Mesenchymal stem cell (in vitro differentiated cells and primary cell): ENCODE results near the gene CREB3L1. TPM values are rescaled to one million over a fixed set of nuclear protein-coding genes. Genes with fewer than 3 reads are reported as not detected.

Experiments used
- DNase-seq: peaks from one replicate; pipeline ENCODE4 v3.0.0-alpha.2; 2013
- H2AFZ ChIP-seq: one replicate; pipeline ENCODE4 v1.6.1; 2013; ENCODE audit warnings: low read depth, mild to moderate bottlenecking, control low read depth, inconsistent platforms, low read length, moderate library complexity
- H2AK5ac ChIP-seq: 2 replicates; pipeline ENCODE4 v1.6.1; 2013; ENCODE audit warnings: low read length, moderate library complexity, mild to moderate bottlenecking, inconsistent platforms; ENCODE audit not compliant: severe bottlenecking
- H2BK120ac ChIP-seq: one replicate; pipeline ENCODE4 v1.6.1; 2013; ENCODE audit warnings: low read depth, mild to moderate bottlenecking, inconsistent platforms, low read length, moderate library complexity
- H2BK12ac ChIP-seq, 2 experiments: one replicate each; pipeline ENCODE4 v1.6.1; 2013; ENCODE audit warnings: inconsistent platforms in 2 of 2, low read length in 2 of 2, mild to moderate bottlenecking in 2 of 2, moderate library complexity in 2 of 2, control low read depth in 1 of 2
- H2BK15ac ChIP-seq: one replicate; pipeline ENCODE4 v1.6.1; 2013; ENCODE audit warnings: mild to moderate bottlenecking, low read depth, inconsistent platforms; ENCODE audit not compliant: poor library complexity, severe bottlenecking
- H2BK5ac ChIP-seq: 2 replicates; pipeline ENCODE4 v1.6.1; 2013; ENCODE audit warnings: low read depth, mild to moderate bottlenecking, low read length, control low read depth, inconsistent platforms; ENCODE audit not compliant: poor library complexity, severe bottlenecking
- H3K14ac ChIP-seq, 2 experiments: one replicate each; pipeline ENCODE4 v1.6.1; 2013; ENCODE audit warnings: inconsistent platforms in 2 of 2, low read length in 2 of 2, control low read depth in 1 of 2, mild to moderate bottlenecking in 1 of 2, moderate library complexity in 1 of 2
- H3K18ac ChIP-seq, 2 experiments: one replicate each; pipeline ENCODE4 v1.6.1; 2013; ENCODE audit warnings: inconsistent platforms in 2 of 2, low read length in 2 of 2, control low read depth in 1 of 2, low read depth in 1 of 2, mild to moderate bottlenecking in 1 of 2
- H3K23ac ChIP-seq, 2 experiments: one replicate each; pipeline ENCODE4 v1.6.1; 2013; ENCODE audit warnings: inconsistent platforms in 2 of 2, low read length in 2 of 2, mild to moderate bottlenecking in 2 of 2, moderate library complexity in 2 of 2, control low read depth in 1 of 2
- H3K27ac ChIP-seq: 2 replicates; pipeline ENCODE4 v1.5.1; 2013; ENCODE audit warnings: mild to moderate bottlenecking, moderate library complexity, low read length, control low read depth, inconsistent platforms; ENCODE audit not compliant: poor library complexity, severe bottlenecking
- H3K27me3 ChIP-seq, 2 experiments: 2 replicates each; pipeline versions ENCODE4 v1.6.1 to v1.7.0; 2013; ENCODE audit warnings: low read length in 2 of 2, mild to moderate bottlenecking in 2 of 2, moderate library complexity in 2 of 2, control low read depth in 1 of 2, inconsistent platforms in 1 of 2; ENCODE audit not compliant: control insufficient read depth in 1 of 2, insufficient read depth in 1 of 2
- H3K36me3 ChIP-seq, 2 experiments: 2 replicates each; pipeline versions ENCODE4 v1.6.1 to v1.7.0; 2013; ENCODE audit warnings: low read length in 2 of 2, control low read depth in 1 of 2, inconsistent platforms in 1 of 2, low read depth in 1 of 2, mild to moderate bottlenecking in 1 of 2; ENCODE audit not compliant: insufficient read depth in 2 of 2, control insufficient read depth in 1 of 2
- H3K4ac ChIP-seq, 2 experiments: one replicate each; pipeline ENCODE4 v1.6.1; 2013; ENCODE audit warnings: inconsistent platforms in 2 of 2, low read length in 2 of 2, mild to moderate bottlenecking in 2 of 2, moderate library complexity in 2 of 2, control low read depth in 1 of 2, low read depth in 1 of 2
- H3K4me1 ChIP-seq: 2 replicates; pipeline ENCODE4 v1.6.1; 2013; ENCODE audit warnings: low read depth, low read length, control low read depth; ENCODE audit not compliant: control insufficient read depth, insufficient read depth
- H3K4me2 ChIP-seq: 2 replicates; pipeline ENCODE4 v1.6.1; 2013; ENCODE audit warnings: low read length, mild to moderate bottlenecking, inconsistent platforms; ENCODE audit not compliant: poor library complexity, severe bottlenecking
- H3K4me3 ChIP-seq, 2 experiments: 2 replicates each; pipeline versions ENCODE4 v1.5.1 to v1.7.0; 2013; ENCODE audit warnings: low read length in 2 of 2, mild to moderate bottlenecking in 2 of 2, control low read depth in 1 of 2, low read depth in 1 of 2; ENCODE audit not compliant: insufficient read depth in 1 of 2
- H3K79me1 ChIP-seq: replicated peaks from 2 replicates; pipeline ENCODE4 v1.6.1; 2013; ENCODE audit warnings: mild to moderate bottlenecking, control low read depth, low read length, inconsistent platforms; ENCODE audit not compliant: poor library complexity, severe bottlenecking
- H3K9ac ChIP-seq: 2 replicates; pipeline ENCODE4 v1.7.0; 2013; ENCODE audit warnings: mild to moderate bottlenecking, low read length, moderate library complexity
- H3K9me3 ChIP-seq: 2 replicates; pipeline ENCODE4 v1.7.0; 2013; ENCODE audit warnings: mild to moderate bottlenecking, low read length; ENCODE audit not compliant: control insufficient read depth
- H4K8ac ChIP-seq: one replicate; pipeline ENCODE4 v1.6.1; 2013; ENCODE audit warnings: inconsistent platforms, mild to moderate bottlenecking, low read length, moderate library complexity
- H4K91ac ChIP-seq: one replicate; pipeline ENCODE4 v1.6.1; 2013; ENCODE audit warnings: mild to moderate bottlenecking, low read length, inconsistent platforms
- WGBS: methylation state at CpG from one replicate; pipeline ENCODE4 v1.1.7; 2013; ENCODE audit warnings: mixed read lengths; 5-methylcytosine and 5-hydroxymethylcytosine counted together
- polyA plus RNA-seq, 2 experiments: library from polyadenylated mRNA; stranded (reverse); fragments of 200-250 nt; gene quantifications; one replicate each; pipeline ENCODE4 v1.2.3, GENCODE V29; 2013

CREB3L1 gene
- 223 TPM for polyA plus RNA-seq (2013, experiment 1 of 2)
- polyA plus RNA-seq (2013, experiment 2 of 2) = 217 TPM

GRCh38 chr11:46277622-46278386 is at the start of gene CREB3L1:
Gene CREB3L1, plus strand, starts transcription at chr11:46277662. Its CDS starts 450 bp downstream, at chr11:46278112.
- WGBS = 1% methylated on average over 50 of the region's 61 CpGs

DNA sequence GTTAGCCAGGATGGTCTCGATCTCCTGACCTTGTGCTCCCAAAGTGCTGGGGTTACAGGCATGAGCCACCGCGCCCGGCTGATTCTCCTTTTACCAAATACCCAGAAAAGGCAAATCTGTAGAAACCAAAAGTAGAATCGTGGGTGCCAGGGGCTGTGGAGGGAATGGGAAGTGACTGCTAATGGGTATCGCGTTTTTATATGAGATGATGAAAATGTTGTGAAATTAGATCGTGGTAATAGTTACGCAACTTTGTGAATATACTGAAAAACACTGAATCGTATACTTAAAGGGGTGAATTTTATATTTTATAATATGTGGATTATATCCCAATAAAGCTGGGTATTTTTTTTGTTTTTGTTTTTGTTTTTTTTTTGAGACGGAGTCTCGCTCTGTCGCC is 48.2 kb upstream of the CREB3L1 start:
- H3K4me1 ChIP-seq = no peaks in the 10 kb centered on the region
- no peak overlapping the region for H3K4me2 ChIP-seq
- H2AFZ ChIP-seq = no peak overlapping the region
- no peak overlapping the region for H3K9ac ChIP-seq
- DNase-seq = no peak
- H2AK5ac ChIP-seq = no peak overlapping the region
- 89% methylated on average over 10 of the region's 13 CpGs for WGBS
- no peaks in the 10 kb centered on the region for H3K27me3 ChIP-seq
- no peak overlapping the region for H3K4me3 ChIP-seq
- H4K91ac ChIP-seq = no peak overlapping the region
- no peak overlapping the region for H3K18ac ChIP-seq
- H3K14ac ChIP-seq = no peak overlapping the region
- no peaks in the 10 kb centered on the region for H3K9me3 ChIP-seq
- H4K8ac ChIP-seq = no peak overlapping the region
- H3K36me3 ChIP-seq = no peaks in the 10 kb centered on the region
- H2BK120ac ChIP-seq = no peak overlapping the region
- H3K4ac ChIP-seq = no peak overlapping the region
- no peak overlapping the region for H2BK12ac ChIP-seq
- H2BK5ac ChIP-seq = no peak overlapping the region
- no peaks in the 10 kb centered on the region for H3K79me1 ChIP-seq
- H3K27ac ChIP-seq = no peak overlapping the region
- no peak overlapping the region for H3K23ac ChIP-seq
- H2BK15ac ChIP-seq = no peak overlapping the region

More at GRCh38 chr11:46277622-46278386, at the start of gene CREB3L1:
- Histone ChIP-seq H2BK5ac (peak within 1 kb of the TSS; percentile 47), H2AFZ (no peak within 1 kb of the TSS), H3K18ac (peak within 1 kb of the TSS; percentile 47 to 89), H3K9me3 (no peaks in the 10 kb centered on the region), H3K27me3 (no peaks in the 10 kb centered on the region), H2BK12ac (peak within 1 kb of the TSS; percentile 29 to 34), H2BK15ac (peak within 1 kb of the TSS; percentile 97), H3K4me1 (peaks cover 37% of the 10 kb centered on the region), H3K9ac (peak within 1 kb of the TSS; percentile 98), H3K14ac (peak within 1 kb of the TSS in 1 of 2 experiments; percentile 63), H3K4ac (peak within 1 kb of the TSS; percentile 76 to 88), H3K79me1 (no peaks in the 10 kb centered on the region), H2AK5ac (peak within 1 kb of the TSS; percentile 44), H3K4me3 (peak within 1 kb of the TSS; percentile 85 to 99), H4K8ac (peak within 1 kb of the TSS; percentile 54), H3K23ac (peak within 1 kb of the TSS in 1 of 2 experiments; percentile 73), H4K91ac (peak within 1 kb of the TSS; percentile 96), H3K36me3 (peaks cover 0 to 3% of the 10 kb centered on the region in 2 experiments), H2BK120ac (peak within 1 kb of the TSS; percentile 88), H3K27ac (peak within 1 kb of the TSS; percentile 77), H3K4me2 (peak within 1 kb of the TSS; percentile 67)
- no peak for DNase-seq

DNA sequence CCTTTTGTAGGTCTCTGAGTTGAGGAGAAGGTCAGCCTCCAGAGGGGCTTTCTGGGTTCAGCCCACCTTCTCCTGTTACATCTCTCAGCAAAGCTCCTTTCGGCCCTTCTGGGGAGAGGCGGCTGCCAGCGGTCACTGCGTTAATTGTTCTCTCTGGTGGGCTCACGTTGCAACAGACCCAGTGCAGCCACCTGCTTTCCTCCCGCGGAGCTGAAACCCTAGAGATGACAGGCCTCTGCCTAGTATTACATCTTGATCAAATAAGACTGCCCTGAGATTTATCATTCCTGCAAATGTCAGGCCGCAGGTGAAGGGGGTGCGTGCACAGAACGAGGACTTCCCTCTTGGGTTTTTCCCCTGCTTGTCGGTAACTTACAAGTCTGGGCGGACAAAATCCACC is 43.2 kb upstream of the CREB3L1 start:
- Histone ChIP-seq H2BK12ac (no peak overlapping the region), H4K8ac (no peak overlapping the region), H3K4ac (no peak overlapping the region), H3K27me3 (no peaks in the 10 kb centered on the region), H2AFZ (no peak overlapping the region), H3K9me3 (no peaks in the 10 kb centered on the region), H3K79me1 (no peaks in the 10 kb centered on the region), H4K91ac (no peak overlapping the region), H2BK15ac (no peak overlapping the region), H3K4me2 (no peak overlapping the region), H2BK120ac (no peak overlapping the region), H2BK5ac (no peak overlapping the region), H3K18ac (no peak overlapping the region), H3K36me3 (no peaks in the 10 kb centered on the region), H3K14ac (no peak overlapping the region), H3K4me1 (peaks cover 18% of the 10 kb centered on the region), H3K4me3 (no peak overlapping the region), H3K27ac (no peak overlapping the region), H3K23ac (no peak overlapping the region), H3K9ac (no peak overlapping the region), H2AK5ac (no peak overlapping the region)
- 74% methylated on average over 12 of the region's 12 CpGs for WGBS
- DNase-seq = no peak

DNA sequence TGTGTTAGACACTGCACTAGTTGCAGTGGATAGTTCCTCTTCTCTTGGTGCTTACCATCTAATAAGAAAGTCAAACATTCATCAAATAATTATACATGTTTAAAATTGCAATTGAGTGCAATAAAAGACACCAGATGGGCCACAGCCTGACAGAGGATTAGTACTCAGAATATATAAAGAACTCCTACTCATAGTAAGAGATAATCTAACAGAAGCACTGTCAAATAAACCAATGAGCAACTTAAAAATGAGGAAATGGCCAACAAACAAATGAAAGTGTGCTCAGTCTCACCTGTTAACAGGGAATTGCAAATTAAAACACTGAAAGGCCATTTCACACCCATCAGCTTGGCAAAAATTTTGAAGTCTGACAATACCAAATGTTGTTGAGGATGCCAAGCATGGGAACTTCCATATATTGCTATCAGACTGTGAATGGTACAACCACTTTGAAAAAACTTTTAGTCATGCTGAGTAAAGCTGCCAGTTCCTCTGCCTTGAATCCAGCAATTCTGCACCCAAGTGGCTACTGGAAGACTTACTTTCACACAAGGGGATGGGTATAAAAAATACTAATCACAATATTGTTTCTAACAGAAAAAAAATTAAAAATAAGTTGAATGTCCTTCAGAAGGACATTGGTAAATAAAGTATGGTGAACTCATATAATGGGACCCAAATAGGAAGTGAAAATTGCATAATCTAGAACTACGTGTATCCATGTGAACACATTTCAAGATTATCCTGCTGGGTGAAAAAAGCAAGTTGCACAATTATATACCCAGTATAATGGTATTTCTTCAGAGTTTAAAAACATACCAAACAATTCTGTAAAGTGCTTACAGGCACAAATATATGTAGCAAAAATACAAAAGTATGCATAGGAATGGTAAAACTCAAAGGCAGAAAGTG is 41.4 kb upstream of the CREB3L1 start:
- Histone ChIP-seq H4K8ac (no peak overlapping the region), H3K4me1 (peaks cover 20% of the 10 kb centered on the region), H4K91ac (no peak overlapping the region), H3K14ac (no peak overlapping the region), H2BK15ac (no peak overlapping the region), H3K9me3 (no peaks in the 10 kb centered on the region), H2AK5ac (no peak overlapping the region), H3K18ac (no peak overlapping the region), H3K23ac (no peak overlapping the region), H3K4me3 (no peak overlapping the region), H2AFZ (no peak overlapping the region), H3K4me2 (no peak overlapping the region), H3K36me3 (no peaks in the 10 kb centered on the region), H3K27me3 (no peaks in the 10 kb centered on the region), H3K9ac (no peak overlapping the region), H3K27ac (no peak overlapping the region), H2BK12ac (no peak overlapping the region), H2BK120ac (no peak overlapping the region), H3K79me1 (no peaks in the 10 kb centered on the region), H3K4ac (no peak overlapping the region), H2BK5ac (no peak overlapping the region)
- 80% methylated on average over 1 of the region's 1 CpG for WGBS
- peak; percentile 22 for DNase-seq
